HUES6 (cell line): ENCODE measurements around the gene GRIA2.
"Not testable (repeated sequence)": the region's sequence is repeated elsewhere in the genome, so short reads cannot be mapped to it uniquely, and the experiment has no call there.

ENCODE experiments used
- H3K27ac ChIP-seq: 2 replicates; pipeline ENCODE4 v1.7.0; 2013; ENCODE audit warnings: low read depth, mild to moderate bottlenecking, low read length, inconsistent platforms
- H3K27me3 ChIP-seq: 2 replicates; pipeline ENCODE4 v1.6.1; 2013; ENCODE audit warnings: low read length; ENCODE audit not compliant: control insufficient read depth, insufficient read depth
- H3K36me3 ChIP-seq: 2 replicates; pipeline ENCODE4 v1.6.1; 2013; ENCODE audit warnings: low read length; ENCODE audit not compliant: control insufficient read depth, insufficient read depth
- H3K4me1 ChIP-seq: 2 replicates; pipeline ENCODE4 v1.6.1; 2013; ENCODE audit warnings: low read length; ENCODE audit not compliant: control insufficient read depth, insufficient read depth
- H3K4me3 ChIP-seq: 2 replicates; pipeline ENCODE4 v1.5.1; 2013; ENCODE audit warnings: low read depth, low read length
- H3K9ac ChIP-seq: one replicate; pipeline ENCODE4 v1.6.1; 2013; ENCODE audit warnings: mild to moderate bottlenecking, low read length
- H3K9me3 ChIP-seq: 2 replicates; pipeline ENCODE4 v1.6.1; 2013; ENCODE audit warnings: low read depth, low read length; ENCODE audit not compliant: control insufficient read depth, insufficient read depth

Gene GRIA2

GRCh38 chr4:157258165-157258564 is 37.6 kb downstream of the GRIA2 start:
- peaks cover 19% of the 10 kb centered on the region for H3K9me3 ChIP-seq
- H3K4me3 ChIP-seq, H3K9ac ChIP-seq, H3K36me3 ChIP-seq, H3K27ac ChIP-seq, H3K4me1 ChIP-seq, H3K27me3 ChIP-seq: not testable (repeated sequence)

- no peak overlapping the region for H3K4me3 ChIP-seq
Measured at GRCh38 chr4:157265281-157265680, 44.8 kb downstream of the GRIA2 start.

GRCh38 chr4:157270108-157270507 is 49.6 kb downstream of the GRIA2 start:
- Histone ChIP-seq H3K9me3 (no peaks in the 10 kb centered on the region), H3K27me3 (no peaks in the 10 kb centered on the region), H3K4me1 (no peaks in the 10 kb centered on the region), H3K9ac (no peak overlapping the region), H3K36me3 (no peaks in the 10 kb centered on the region), H3K27ac (no peak overlapping the region), H3K4me3 (no peak overlapping the region)

More at GRCh38 chr4:157265281-157265680, 44.8 kb downstream of the GRIA2 start:
- Histone ChIP-seq H3K4me1 (no peaks in the 10 kb centered on the region), H3K27me3 (no peaks in the 10 kb centered on the region), H3K9ac (no peak overlapping the region), H3K9me3 (no peaks in the 10 kb centered on the region), H3K27ac (no peak overlapping the region), H3K36me3 (no peaks in the 10 kb centered on the region)

GRCh38 chr4:157270552-157270951 is 50.0 kb downstream of the GRIA2 start:
- H3K27me3 ChIP-seq: no peaks in the 10 kb centered on the region
- no peak overlapping the region for H3K4me3 ChIP-seq
- no peak overlapping the region for H3K27ac ChIP-seq
- H3K9ac ChIP-seq: no peak overlapping the region
- H3K4me1 ChIP-seq: no peaks in the 10 kb centered on the region
- no peaks in the 10 kb centered on the region for H3K9me3 ChIP-seq
- no peaks in the 10 kb centered on the region for H3K36me3 ChIP-seq

- H3K9me3 ChIP-seq: no peaks in the 10 kb centered on the region
Measured at GRCh38 chr4:157271166-157271869, 50.8 kb downstream of the GRIA2 start.

GRCh38 chr4:157280673-157281072 is 60.1 kb downstream of the GRIA2 start:
- Histone ChIP-seq H3K4me3 (no peak overlapping the region), H3K9me3 (no peaks in the 10 kb centered on the region), H3K27ac (no peak overlapping the region)

More at GRCh38 chr4:157271166-157271869, 50.8 kb downstream of the GRIA2 start:
- H3K4me3 ChIP-seq: no peak overlapping the region
- no peaks in the 10 kb centered on the region for H3K36me3 ChIP-seq
- no peaks in the 10 kb centered on the region for H3K27me3 ChIP-seq
- no peak overlapping the region for H3K9ac ChIP-seq
- no peak overlapping the region for H3K27ac ChIP-seq
- no peaks in the 10 kb centered on the region for H3K4me1 ChIP-seq

GRCh38 chr4:157282019-157282418 is 61.5 kb downstream of the GRIA2 start:
- no peaks in the 10 kb centered on the region for H3K4me1 ChIP-seq
- H3K9ac ChIP-seq: no peak overlapping the region
- no peak overlapping the region for H3K4me3 ChIP-seq
- no peaks in the 10 kb centered on the region for H3K36me3 ChIP-seq
- H3K27ac ChIP-seq: no peak overlapping the region
- no peaks in the 10 kb centered on the region for H3K9me3 ChIP-seq
- no peaks in the 10 kb centered on the region for H3K27me3 ChIP-seq

More at GRCh38 chr4:157280673-157281072, 60.1 kb downstream of the GRIA2 start:
- Histone ChIP-seq H3K27me3 (no peaks in the 10 kb centered on the region), H3K4me1 (no peaks in the 10 kb centered on the region), H3K9ac (no peak overlapping the region), H3K36me3 (no peaks in the 10 kb centered on the region)

GRCh38 chr4:157287445-157287844 is 66.9 kb downstream of the GRIA2 start:
- no peak overlapping the region for H3K4me3 ChIP-seq

GRCh38 chr4:157290622-157291021 is 70.1 kb downstream of the GRIA2 start:
- no peaks in the 10 kb centered on the region for H3K9me3 ChIP-seq
- no peaks in the 10 kb centered on the region for H3K4me1 ChIP-seq
- no peak overlapping the region for H3K27ac ChIP-seq
- H3K36me3 ChIP-seq: no peaks in the 10 kb centered on the region
- H3K27me3 ChIP-seq: no peaks in the 10 kb centered on the region
- H3K4me3 ChIP-seq: no peak overlapping the region
- H3K9ac ChIP-seq: no peak overlapping the region

More at GRCh38 chr4:157287445-157287844, 66.9 kb downstream of the GRIA2 start:
- Histone ChIP-seq H3K4me1 (no peaks in the 10 kb centered on the region), H3K36me3 (no peaks in the 10 kb centered on the region), H3K27me3 (no peaks in the 10 kb centered on the region), H3K9me3 (no peaks in the 10 kb centered on the region), H3K9ac (no peak overlapping the region), H3K27ac (no peak overlapping the region)

- Histone ChIP-seq H3K4me1 (no peaks in the 10 kb centered on the region), H3K27me3 (no peaks in the 10 kb centered on the region)
Measured at GRCh38 chr4:157291071-157291470, 70.5 kb downstream of the GRIA2 start.

GRCh38 chr4:157293673-157294072 is 73.1 kb downstream of the GRIA2 start:
- H3K4me3 ChIP-seq: no peak overlapping the region
- no peaks in the 10 kb centered on the region for H3K4me1 ChIP-seq
- H3K27ac ChIP-seq: no peak overlapping the region
- H3K9ac ChIP-seq: no peak overlapping the region
- H3K9me3 ChIP-seq: no peaks in the 10 kb centered on the region
- no peaks in the 10 kb centered on the region for H3K36me3 ChIP-seq
- no peaks in the 10 kb centered on the region for H3K27me3 ChIP-seq

More at GRCh38 chr4:157291071-157291470, 70.5 kb downstream of the GRIA2 start:
- Histone ChIP-seq H3K9ac (no peak overlapping the region), H3K9me3 (no peaks in the 10 kb centered on the region), H3K27ac (no peak overlapping the region), H3K4me3 (no peak overlapping the region), H3K36me3 (no peaks in the 10 kb centered on the region)
